Ascending aorta (tissue), 2 donors: ENCODE data around the gene TMEM121. TPM values are rescaled to one million over a fixed set of nuclear protein-coding genes. Genes with fewer than 3 reads are reported as not detected.
"Not testable (repeated sequence)": the region's sequence is repeated elsewhere in the genome, so short reads cannot be mapped to it uniquely, and the experiment has no call there.

ENCODE experiments used
- DNase-seq, 2 donors: peaks; one replicate each; pipeline ENCODE4 v3.0.0-alpha.2; 2019; ENCODE audit warnings: low spot score in 2 of 2
- H3K27ac ChIP-seq, 2 donors: fragments of 200-600 bp; sonication (generic); one replicate each; pipeline ENCODE4 v1.5.1; 2016 to 2017; ENCODE audit warnings: mild to moderate bottlenecking in 1 of 2
- H3K27me3 ChIP-seq: fragments of 200-600 bp; sonication (generic); one replicate; pipeline ENCODE4 v1.5.1; 2017
- H3K36me3 ChIP-seq, 2 donors: fragments of 200-600 bp; sonication (generic); one replicate each; pipeline ENCODE4 v1.5.1; 2016
- H3K4me1 ChIP-seq, 2 donors: fragments of 200-600 bp; sonication (generic); one replicate each; pipeline ENCODE4 v1.5.1; 2016 to 2017; ENCODE audit warnings: mild to moderate bottlenecking in 1 of 2
- H3K4me3 ChIP-seq, 2 donors: fragments of 200-600 bp; sonication (generic); one replicate each; pipeline ENCODE4 v1.5.1; 2016 to 2017; ENCODE audit warnings: mild to moderate bottlenecking in 1 of 2
- H3K9me3 ChIP-seq, 2 donors: fragments of 200-600 bp; sonication (generic); one replicate each; pipeline ENCODE4 v1.5.1; 2016
- CTCF ChIP-seq, 3 experiments: fragments of 200-600 bp in 2 of 3; fragments of 450-650 bp in 1 of 3; sonication (generic) in 2 of 3; IDR thresholded peaks; one replicate each; pipeline ENCODE4 v1.5.1; 2016 to 2019; ENCODE audit warnings: antibody characterized with exemption in 3 of 3, mild to moderate bottlenecking in 1 of 3, moderate library complexity in 1 of 3
- intact Hi-C: fragments of 100-400 bp; cut with DNase I; formaldehyde crosslinking; loops from one replicate; pipeline ENCODE4 v1.15.1; 2023
- total RNA-seq: library from RNA; depleted of rRNA; stranded (reverse); fragments of >200 nt; gene quantifications from one replicate; pipeline ENCODE4 v1.1.0, GENCODE V29; 2016

The TMEM121 gene
- total RNA-seq, 1 donor from 2014 or later: 34.6 TPM

GRCh38 chr14:105562713-105563346 lies 36.4 kb downstream of the TMEM121 start:
- Histone ChIP-seq H3K36me3 (no peaks in the 10 kb centered on the region), H3K4me1 (no peaks in the 10 kb centered on the region), H3K27me3 (no peaks in the 10 kb centered on the region), H3K9me3 (no peaks in the 10 kb centered on the region), H3K27ac (no peak overlapping the region), H3K4me3 (no peak overlapping the region)
- peak in 1 of 2 donors; percentile 40 for DNase-seq
- TF ChIP-seq CTCF (IDR thresholded peaks at IDR 0.05): no peak
- intact Hi-C loops: no loop called here

- no peak for TF ChIP-seq CTCF (IDR thresholded peaks at IDR 0.05)
- Histone ChIP-seq H3K27ac (no peak overlapping the region), H3K4me3 (no peak overlapping the region), H3K9me3 (no peaks in the 10 kb centered on the region), H3K4me1 (no peaks in the 10 kb centered on the region), H3K36me3 (no peaks in the 10 kb centered on the region), H3K27me3 (no peaks in the 10 kb centered on the region)
- intact Hi-C loops: no loop called here
- no peak for DNase-seq
These were observed 37.0 kb downstream of the TMEM121 start for GRCh38 chr14:105563347-105563737.

GRCh38 chr14:105564536-105564935 lies 38.2 kb downstream of the TMEM121 start:
- H3K36me3 ChIP-seq, H3K27me3 ChIP-seq, H3K27ac ChIP-seq, H3K4me3 ChIP-seq, intact Hi-C loops, H3K9me3 ChIP-seq, H3K4me1 ChIP-seq: not testable (repeated sequence)
- peak in 1 of 2 donors; percentile 52 for DNase-seq

GRCh38 chr14:105565185-105565919 lies 39.0 kb downstream of the TMEM121 start:
- intact Hi-C loops, H3K9me3 ChIP-seq, H3K27me3 ChIP-seq, H3K4me3 ChIP-seq, H3K4me1 ChIP-seq, H3K36me3 ChIP-seq, H3K27ac ChIP-seq: not testable (repeated sequence)
- DNase-seq: peak in 1 of 2 donors; percentile 34

GRCh38 chr14:105566248-105567163 lies 40.1 kb downstream of the TMEM121 start:
- H3K27me3 ChIP-seq, H3K4me3 ChIP-seq, H3K36me3 ChIP-seq, H3K4me1 ChIP-seq, H3K27ac ChIP-seq, H3K9me3 ChIP-seq, intact Hi-C loops: not testable (repeated sequence)
- peak in 1 of 2 donors; percentile 48 for DNase-seq

GRCh38 chr14:105567164-105568103 lies 41.1 kb downstream of the TMEM121 start:
- H3K4me1 ChIP-seq, H3K36me3 ChIP-seq, H3K4me3 ChIP-seq, intact Hi-C loops, H3K27me3 ChIP-seq, H3K27ac ChIP-seq, H3K9me3 ChIP-seq: not testable (repeated sequence)
- peak in 1 of 2 donors; percentile 35 for DNase-seq

- H3K27me3 ChIP-seq, H3K4me1 ChIP-seq, H3K36me3 ChIP-seq, H3K27ac ChIP-seq, H3K9me3 ChIP-seq, H3K4me3 ChIP-seq, intact Hi-C loops: not testable (repeated sequence)
- peak in 1 of 2 donors; percentile 44 for DNase-seq
These were observed 41.9 kb downstream of the TMEM121 start for GRCh38 chr14:105568140-105568843.
